Peyer's patch (tissue), 4 donors: Measurements from ENCODE around the gene NAT16. TPM values are rescaled to one million over a fixed set of nuclear protein-coding genes. Genes with fewer than 3 reads are reported as not detected.

Source experiments
- DNase-seq, 3 donors: peaks; one replicate each; pipeline ENCODE4 v3.0.0-alpha.2; 2017 to 2019
- H3K27ac ChIP-seq, 4 donors: fragments of 200-600 bp; sonication (generic); one replicate each; pipeline ENCODE4 v1.5.1; 2016 to 2019
- H3K27me3 ChIP-seq, 2 donors: fragments of 200-600 bp; sonication (generic); one replicate each; pipeline ENCODE4 v1.5.1; 2019
- H3K36me3 ChIP-seq, 3 donors: fragments of 200-600 bp; sonication (generic); one replicate each; pipeline ENCODE4 v1.5.1; 2016 to 2019
- H3K4me1 ChIP-seq, 4 donors: fragments of 200-600 bp; sonication (generic); one replicate each; pipeline ENCODE4 v1.5.1; 2016 to 2019
- H3K4me3 ChIP-seq, 4 donors: fragments of 200-600 bp; sonication (generic); 1 replicate in 3 of 4; 2 replicates in 1 of 4; pipeline ENCODE4 v1.5.1; 2016 to 2019; ENCODE audit warnings: mild to moderate bottlenecking in 1 of 4
- H3K9me3 ChIP-seq, 4 donors: fragments of 200-600 bp; sonication (generic); one replicate each; pipeline ENCODE4 v1.5.1; 2016 to 2019; ENCODE audit warnings: mild to moderate bottlenecking in 1 of 4
- POLR2A ChIP-seq, 2 donors: fragments of 450-650 bp; IDR thresholded peaks; one replicate each; pipeline ENCODE4 v1.5.1; 2017; ENCODE audit warnings: antibody characterized with exemption in 2 of 2, mild to moderate bottlenecking in 2 of 2, moderate library complexity in 2 of 2
- total RNA-seq, 4 donors: library from RNA; depleted of rRNA; stranded (reverse); fragments of >200 nt; gene quantifications; one replicate each; pipeline ENCODE4 v1.1.0, GENCODE V29; 2016
- TF ChIP-seq, protein P1 (sequence below), 6 experiments: fragments of 450-650 bp in 4 of 6; fragments of 200-600 bp in 2 of 6; sonication (generic) in 1 of 6; IDR thresholded peaks; one replicate each; pipeline ENCODE4 v1.5.1; 2017 to 2019; ENCODE audit warnings: antibody characterized with exemption in 6 of 6, mild to moderate bottlenecking in 3 of 6, moderate library complexity in 1 of 6

Gene NAT16
- total RNA-seq, 4 donors from 2014 or later, result 1.0 TPM; not detected in 3

DNA sequence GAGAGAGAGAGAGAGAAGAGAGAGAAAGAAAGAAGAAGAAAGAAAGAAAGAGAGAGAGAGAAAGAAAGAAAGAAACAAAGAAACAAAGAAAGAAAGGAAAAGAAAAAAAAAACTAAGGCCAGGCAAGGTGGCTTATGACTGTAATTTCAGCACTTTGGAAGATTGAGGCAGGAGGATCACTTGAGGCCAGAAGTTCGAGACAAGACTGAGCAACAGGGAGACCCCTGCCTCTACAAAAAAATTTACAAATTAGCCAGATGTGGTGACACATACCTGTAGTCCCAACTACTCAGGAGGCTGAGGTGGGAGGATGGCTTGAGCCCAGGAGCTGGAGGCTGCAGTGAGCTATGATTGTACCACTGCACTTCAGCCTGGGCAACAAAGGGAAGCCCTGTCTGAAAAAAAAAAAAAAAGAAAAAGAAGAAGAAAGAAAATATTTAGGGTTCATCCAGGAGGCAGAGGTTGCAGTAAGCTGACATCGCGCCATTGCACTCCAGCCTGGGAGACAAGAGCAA, 50.4 kb downstream of the NAT16 start:
- Histone ChIP-seq H3K27ac (no peak overlapping the region), H3K4me1 (peaks cover 0 to 24% (median 6%) of the 10 kb centered on the region in 4 donors), H3K27me3 (no peaks in the 10 kb centered on the region), H3K36me3 (no peaks in the 10 kb centered on the region), H3K4me3 (no peak overlapping the region), H3K9me3 (no peaks in the 10 kb centered on the region)
- no peak for DNase-seq
- TF ChIP-seq, protein P1, sequence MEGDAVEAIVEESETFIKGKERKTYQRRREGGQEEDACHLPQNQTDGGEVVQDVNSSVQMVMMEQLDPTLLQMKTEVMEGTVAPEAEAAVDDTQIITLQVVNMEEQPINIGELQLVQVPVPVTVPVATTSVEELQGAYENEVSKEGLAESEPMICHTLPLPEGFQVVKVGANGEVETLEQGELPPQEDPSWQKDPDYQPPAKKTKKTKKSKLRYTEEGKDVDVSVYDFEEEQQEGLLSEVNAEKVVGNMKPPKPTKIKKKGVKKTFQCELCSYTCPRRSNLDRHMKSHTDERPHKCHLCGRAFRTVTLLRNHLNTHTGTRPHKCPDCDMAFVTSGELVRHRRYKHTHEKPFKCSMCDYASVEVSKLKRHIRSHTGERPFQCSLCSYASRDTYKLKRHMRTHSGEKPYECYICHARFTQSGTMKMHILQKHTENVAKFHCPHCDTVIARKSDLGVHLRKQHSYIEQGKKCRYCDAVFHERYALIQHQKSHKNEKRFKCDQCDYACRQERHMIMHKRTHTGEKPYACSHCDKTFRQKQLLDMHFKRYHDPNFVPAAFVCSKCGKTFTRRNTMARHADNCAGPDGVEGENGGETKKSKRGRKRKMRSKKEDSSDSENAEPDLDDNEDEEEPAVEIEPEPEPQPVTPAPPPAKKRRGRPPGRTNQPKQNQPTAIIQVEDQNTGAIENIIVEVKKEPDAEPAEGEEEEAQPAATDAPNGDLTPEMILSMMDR (IDR thresholded peaks at IDR 0.05), result no peak

DNA sequence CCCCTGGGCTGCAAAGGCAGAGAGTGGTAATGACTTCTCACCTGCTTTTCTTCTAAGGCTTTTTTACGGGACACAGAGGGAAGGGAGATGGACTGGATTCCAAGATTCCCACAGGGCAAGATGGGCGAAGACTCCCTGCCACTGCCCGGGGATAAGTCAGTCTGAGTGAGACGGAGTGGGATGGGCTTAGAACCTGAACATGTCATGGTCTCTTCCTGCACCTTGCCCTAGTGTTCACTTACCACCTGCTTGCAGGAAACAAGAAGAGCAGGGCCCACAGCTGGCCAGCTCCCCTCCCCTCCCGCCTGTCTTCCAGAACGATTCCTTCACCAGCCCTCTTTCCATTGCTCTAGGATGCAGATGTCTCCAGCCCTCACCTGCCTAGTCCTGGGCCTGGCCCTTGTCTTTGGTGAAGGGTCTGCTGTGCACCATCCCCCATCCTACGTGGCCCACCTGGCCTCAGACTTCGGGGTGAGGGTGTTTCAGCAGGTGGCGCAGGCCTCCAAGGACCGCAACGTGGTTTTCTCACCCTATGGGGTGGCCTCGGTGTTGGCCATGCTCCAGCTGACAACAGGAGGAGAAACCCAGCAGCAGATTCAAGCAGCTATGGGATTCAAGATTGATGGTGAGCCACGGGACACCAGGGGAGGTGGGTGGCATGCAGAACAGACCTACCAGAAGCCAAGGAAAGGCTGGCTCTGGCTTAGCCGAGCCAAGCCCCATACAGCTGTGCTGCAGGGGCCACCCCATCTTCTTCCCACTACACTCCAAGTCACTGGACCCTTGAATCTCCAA, 51.9 kb downstream of the NAT16 start:
- Histone ChIP-seq H3K4me1 (peaks cover 0 to 30% (median 6%) of the 10 kb centered on the region in 4 donors), H3K36me3 (no peaks in the 10 kb centered on the region), H3K4me3 (peak overlapping the region in 1 of 4 donors; percentile 19), H3K27ac (no peak overlapping the region), H3K27me3 (no peaks in the 10 kb centered on the region), H3K9me3 (no peaks in the 10 kb centered on the region)
- no peak for TF ChIP-seq POLR2A (IDR thresholded peaks at IDR 0.05)
- TF ChIP-seq, protein P1 (IDR thresholded peaks at IDR 0.05), result no peak
- DNase-seq, result no peak

DNA sequence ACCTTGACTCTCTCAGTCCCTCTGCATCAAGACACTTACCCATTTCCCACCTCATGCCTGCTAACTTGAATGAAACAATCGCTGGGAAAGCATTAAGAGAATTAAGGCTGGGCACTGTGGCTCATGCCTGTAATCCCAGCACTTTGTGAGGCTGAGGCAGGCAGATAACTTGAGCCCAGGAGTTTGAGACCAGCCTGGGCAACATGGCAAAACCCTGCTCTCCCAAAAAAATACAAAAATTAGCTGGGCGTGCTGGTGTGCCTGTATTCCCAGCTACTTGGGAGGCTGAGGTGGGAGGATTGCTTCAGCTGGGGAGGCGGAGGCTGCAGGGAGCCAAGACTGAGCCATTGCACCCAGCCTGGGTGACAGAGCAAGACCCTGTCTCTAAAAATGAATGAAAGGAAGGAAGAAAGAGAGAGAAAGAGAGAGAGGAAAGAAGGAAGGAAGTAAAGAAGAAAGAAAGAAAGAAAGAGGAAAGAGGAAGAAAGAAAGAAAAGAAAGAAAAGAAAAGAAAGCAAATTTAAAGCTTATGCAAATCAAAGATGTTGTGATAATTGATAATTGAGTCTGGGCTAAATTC, 52.5 kb downstream of the NAT16 start:
- peak overlapping the region in 2 of 4 donors; percentile 53 to 75 for H3K27ac ChIP-seq
- DNase-seq, result no peak
- H3K4me3 ChIP-seq, result peak overlapping the region in 2 of 4 donors; percentile 19 to 40
- peaks cover 0 to 35% (median 6%) of the 10 kb centered on the region in 4 donors for H3K4me1 ChIP-seq
- H3K36me3 ChIP-seq, result no peaks in the 10 kb centered on the region
- H3K9me3 ChIP-seq, result no peaks in the 10 kb centered on the region
- TF ChIP-seq, protein P1 (IDR thresholded peaks at IDR 0.05), result no peak
- no peak for TF ChIP-seq POLR2A (IDR thresholded peaks at IDR 0.05)
- H3K27me3 ChIP-seq, result no peaks in the 10 kb centered on the region

DNA sequence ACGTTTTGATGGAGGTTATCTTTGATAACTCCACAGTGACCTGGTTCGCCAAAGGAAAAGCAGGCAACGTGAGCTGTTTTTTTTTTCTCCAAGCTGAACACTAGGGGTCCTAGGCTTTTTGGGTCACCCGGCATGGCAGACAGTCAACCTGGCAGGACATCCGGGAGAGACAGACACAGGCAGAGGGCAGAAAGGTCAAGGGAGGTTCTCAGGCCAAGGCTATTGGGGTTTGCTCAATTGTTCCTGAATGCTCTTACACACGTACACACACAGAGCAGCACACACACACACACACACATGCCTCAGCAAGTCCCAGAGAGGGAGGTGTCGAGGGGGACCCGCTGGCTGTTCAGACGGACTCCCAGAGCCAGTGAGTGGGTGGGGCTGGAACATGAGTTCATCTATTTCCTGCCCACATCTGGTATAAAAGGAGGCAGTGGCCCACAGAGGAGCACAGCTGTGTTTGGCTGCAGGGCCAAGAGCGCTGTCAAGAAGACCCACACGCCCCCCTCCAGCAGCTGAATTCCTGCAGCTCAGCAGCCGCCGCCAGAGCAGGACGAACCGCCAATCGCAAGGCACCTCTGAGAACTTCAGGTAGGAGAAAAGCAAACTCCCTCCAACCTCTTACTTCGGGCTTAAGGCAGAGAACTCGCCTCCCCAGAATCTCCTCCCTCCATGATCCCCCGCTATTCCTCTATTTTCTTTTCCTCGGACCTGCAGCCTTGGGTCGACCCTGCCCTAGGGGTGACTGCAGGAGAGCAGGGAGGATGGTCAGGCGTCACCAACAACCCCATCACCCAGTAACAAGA, 53.2 kb downstream of the NAT16 start, which contains the start of gene SERPINE1:
TSS of gene SERPINE1 (plus strand) at position 454 of the 809 bp plus-strand sequence. CDS start 1,290 bp downstream, outside the sequence.
- peak within 1 kb of the TSS in 3 of 4 donors; percentile 18 to 40 (median 19) for H3K4me3 ChIP-seq
- H3K36me3 ChIP-seq, result no peaks in the 10 kb centered on the region
- TF ChIP-seq, protein P1 (IDR thresholded peaks at IDR 0.05), result peak in 1 of 6 experiments; percentile 22
- TF ChIP-seq POLR2A (IDR thresholded peaks at IDR 0.05), result peak; percentile 43 to 64
- peak within 1 kb of the TSS; percentile 9 to 75 (median 56) for H3K27ac ChIP-seq
- no peaks in the 10 kb centered on the region for H3K9me3 ChIP-seq
- DNase-seq, result peak; percentile 62 to 86 (median 66)
- H3K27me3 ChIP-seq, result no peaks in the 10 kb centered on the region
- H3K4me1 ChIP-seq, result peaks cover 0 to 36% (median 6%) of the 10 kb centered on the region in 4 donors

DNA sequence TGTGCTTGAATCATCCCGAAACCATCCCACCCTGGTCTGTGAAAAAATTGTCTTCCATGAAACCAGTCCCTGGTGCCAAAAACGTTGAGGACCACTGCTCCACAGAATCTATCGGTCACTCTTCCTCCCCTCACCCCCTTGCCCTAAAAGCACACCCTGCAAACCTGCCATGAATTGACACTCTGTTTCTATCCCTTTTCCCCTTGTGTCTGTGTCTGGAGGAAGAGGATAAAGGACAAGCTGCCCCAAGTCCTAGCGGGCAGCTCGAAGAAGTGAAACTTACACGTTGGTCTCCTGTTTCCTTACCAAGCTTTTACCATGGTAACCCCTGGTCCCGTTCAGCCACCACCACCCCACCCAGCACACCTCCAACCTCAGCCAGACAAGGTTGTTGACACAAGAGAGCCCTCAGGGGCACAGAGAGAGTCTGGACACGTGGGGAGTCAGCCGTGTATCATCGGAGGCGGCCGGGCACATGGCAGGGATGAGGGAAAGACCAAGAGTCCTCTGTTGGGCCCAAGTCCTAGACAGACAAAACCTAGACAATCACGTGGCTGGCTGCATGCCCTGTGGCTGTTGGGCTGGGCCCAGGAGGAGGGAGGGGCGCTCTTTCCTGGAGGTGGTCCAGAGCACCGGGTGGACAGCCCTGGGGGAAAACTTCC, 54.0 kb downstream of the NAT16 start:
- Histone ChIP-seq H3K4me1 (peaks cover 0 to 36% (median 6%) of the 10 kb centered on the region in 4 donors), H3K4me3 (no peak overlapping the region), H3K27me3 (no peaks in the 10 kb centered on the region)

More for the DNA sequence above, 54.0 kb downstream of the NAT16 start:
- Histone ChIP-seq H3K27ac (peak overlapping the region; percentile 9 to 75 (median 56)), H3K36me3 (no peaks in the 10 kb centered on the region), H3K9me3 (no peaks in the 10 kb centered on the region)
- peak; percentile 50 to 70 (median 59) for DNase-seq
- TF ChIP-seq, protein P1 (IDR thresholded peaks at IDR 0.05), result no peak
- TF ChIP-seq POLR2A (IDR thresholded peaks at IDR 0.05), result no peak
